Loucy (cell line): ENCODE results near the gene TMEM117.

ENCODE experiments used
- H2AFZ ChIP-seq: fragments of 200-600 bp; sonication (generic); 2 replicates; pipeline ENCODE4 v1.6.0; 2016; ENCODE audit warnings: antibody characterized with exemption, mild to moderate bottlenecking, low read length, moderate library complexity
- H3F3A ChIP-seq: fragments of 200-600 bp; 2 replicates; pipeline ENCODE4 v1.6.0; 2016; ENCODE audit warnings: antibody characterized with exemption, low read depth, mild to moderate bottlenecking
- H3K27me3 ChIP-seq: fragments of 200-600 bp; sonication (generic); 2 replicates; pipeline ENCODE4 v1.6.1; 2014; ENCODE audit warnings: low read length, mild to moderate bottlenecking; ENCODE audit not compliant: insufficient read depth, poor library complexity, severe bottlenecking
- H3K36me3 ChIP-seq: fragments of 200-600 bp; sonication (generic); 2 replicates; pipeline ENCODE4 v1.6.1; 2016; ENCODE audit warnings: low read length; ENCODE audit not compliant: insufficient read depth
- H3K4me1 ChIP-seq: fragments of 200-600 bp; sonication (generic); 2 replicates; pipeline ENCODE4 v1.5.1; 2014; ENCODE audit warnings: low read length, mild to moderate bottlenecking; ENCODE audit not compliant: insufficient read depth, poor library complexity, severe bottlenecking
- H3K4me2 ChIP-seq: fragments of 200-600 bp; sonication (generic); 2 replicates; pipeline ENCODE4 v1.6.0; 2014; ENCODE audit warnings: antibody characterized with exemption, low read length, low read depth, mild to moderate bottlenecking; ENCODE audit not compliant: poor library complexity, severe bottlenecking
- H3K4me3 ChIP-seq: fragments of 200-600 bp; sonication (generic); 2 replicates; pipeline ENCODE4 v1.5.1; 2014; ENCODE audit warnings: low read length, mild to moderate bottlenecking, mixed read lengths; ENCODE audit not compliant: poor library complexity, severe bottlenecking
- H3K79me2 ChIP-seq: fragments of 200-600 bp; sonication (generic); 2 replicates; pipeline ENCODE4 v1.6.1; 2014; ENCODE audit warnings: low read length; ENCODE audit not compliant: insufficient read depth
- H3K9ac ChIP-seq: fragments of 200-600 bp; sonication (generic); 2 replicates; pipeline ENCODE4 v1.6.0; 2014; ENCODE audit warnings: mild to moderate bottlenecking, low read depth, low read length, moderate library complexity; ENCODE audit not compliant: poor library complexity, severe bottlenecking
- H3K9me2 ChIP-seq: fragments of 200-600 bp; sonication (generic); replicated peaks from 2 replicates; pipeline ENCODE4 v1.6.1; 2016; ENCODE audit warnings: low read depth, low read length, mixed read lengths
- H3K9me3 ChIP-seq: fragments of 200-600 bp; sonication (generic); 2 replicates; pipeline ENCODE4 v1.6.1; 2014; ENCODE audit warnings: mild to moderate bottlenecking, antibody characterized with exemption, low read length, low read depth; ENCODE audit not compliant: insufficient read depth
- H4K20me1 ChIP-seq: fragments of 200-600 bp; sonication (generic); 2 replicates; pipeline ENCODE4 v1.6.0; 2014; ENCODE audit warnings: antibody characterized with exemption, low read length, mild to moderate bottlenecking; ENCODE audit not compliant: insufficient read depth, poor library complexity, severe bottlenecking
- CTCF ChIP-seq: fragments of 200-600 bp; sonication (generic); conservative IDR thresholded peaks from 2 replicates; pipeline ENCODE4 v1.5.1; 2014; ENCODE audit warnings: mild to moderate bottlenecking, antibody characterized with exemption, low read length
- EZH2phosphoT487 ChIP-seq: fragments of 200-600 bp; IDR thresholded peaks from 2 replicates; pipeline ENCODE4 v1.6.1; 2018; ENCODE audit warnings: antibody characterized with exemption, mild to moderate bottlenecking, moderate library complexity, borderline replicate concordance

The TMEM117 gene

GRCh38 chr12:44155358-44155757 lies 319.5 kb downstream of the TMEM117 start:
- Histone ChIP-seq H3K27me3 (no peaks in the 10 kb centered on the region), H3K4me3 (no peak overlapping the region), H3K9me2 (no peaks in the 10 kb centered on the region), H3K4me1 (no peaks in the 10 kb centered on the region), H4K20me1 (no peaks in the 10 kb centered on the region), H3K79me2 (no peaks in the 10 kb centered on the region), H2AFZ (no peak overlapping the region), H3K36me3 (no peaks in the 10 kb centered on the region), H3K9me3 (no peaks in the 10 kb centered on the region), H3K9ac (no peak overlapping the region), H3K4me2 (no peak overlapping the region), H3F3A (no peaks in the 10 kb centered on the region)
- TF ChIP-seq EZH2phosphoT487 (no peak), CTCF (no peak)

GRCh38 chr12:44157359-44157758 lies 321.5 kb downstream of the TMEM117 start:
- Histone ChIP-seq H3K9me3 (no peaks in the 10 kb centered on the region), H3K4me2 (no peak overlapping the region), H4K20me1 (no peaks in the 10 kb centered on the region), H3K4me3 (no peak overlapping the region), H3K4me1 (no peaks in the 10 kb centered on the region), H3K9ac (no peak overlapping the region), H3K79me2 (no peaks in the 10 kb centered on the region), H2AFZ (no peak overlapping the region), H3K27me3 (no peaks in the 10 kb centered on the region), H3K9me2 (no peaks in the 10 kb centered on the region), H3K36me3 (no peaks in the 10 kb centered on the region), H3F3A (no peaks in the 10 kb centered on the region)
- TF ChIP-seq CTCF, result no peak

- H3K27me3 ChIP-seq, result no peaks in the 10 kb centered on the region
These were observed 322.9 kb downstream of the TMEM117 start for GRCh38 chr12:44158746-44159145.

More at GRCh38 chr12:44158746-44159145, 322.9 kb downstream of the TMEM117 start:
- Histone ChIP-seq H3K4me3 (no peak overlapping the region), H4K20me1 (no peaks in the 10 kb centered on the region), H3K9me2 (no peaks in the 10 kb centered on the region), H3K79me2 (no peaks in the 10 kb centered on the region), H2AFZ (no peak overlapping the region), H3K4me1 (no peaks in the 10 kb centered on the region), H3K36me3 (no peaks in the 10 kb centered on the region), H3K4me2 (no peak overlapping the region), H3K9ac (no peak overlapping the region), H3K9me3 (no peaks in the 10 kb centered on the region), H3F3A (no peaks in the 10 kb centered on the region)
- TF ChIP-seq CTCF, result no peak
- no peak for TF ChIP-seq EZH2phosphoT487
